KMS-11 (cell line): ENCODE results near the gene B3GNT9.

ENCODE experiments used
- H2AFZ ChIP-seq: fragments of 200-600 bp; sonication (generic); 2 replicates; pipeline ENCODE4 v1.6.1; 2016; ENCODE audit warnings: antibody characterized with exemption, mixed run types, low read depth
- H3K27ac ChIP-seq: fragments of 200-600 bp; sonication (generic); 2 replicates; pipeline ENCODE4 v1.6.1; 2016; ENCODE audit warnings: mild to moderate bottlenecking, mixed run types
- H3K27me3 ChIP-seq: fragments of 200-600 bp; sonication (generic); 2 replicates; pipeline ENCODE4 v1.6.1; 2017; ENCODE audit warnings: mild to moderate bottlenecking, low read depth, mixed run types, moderate library complexity; ENCODE audit not compliant: insufficient read depth
- H3K36me3 ChIP-seq: fragments of 200-600 bp; sonication (generic); 2 replicates; pipeline ENCODE4 v1.6.1; 2017; ENCODE audit warnings: mild to moderate bottlenecking, mixed run types; ENCODE audit not compliant: insufficient read depth
- H3K4me1 ChIP-seq: fragments of 200-600 bp; sonication (generic); 2 replicates; pipeline ENCODE4 v1.6.1; 2016; ENCODE audit warnings: mild to moderate bottlenecking, low read depth, mixed run types; ENCODE audit not compliant: poor library complexity, severe bottlenecking
- H3K4me2 ChIP-seq: fragments of 200-600 bp; sonication (generic); 2 replicates; pipeline ENCODE4 v1.7.0; 2016; ENCODE audit warnings: mild to moderate bottlenecking, mixed run types
- H3K4me3 ChIP-seq: fragments of 200-600 bp; sonication (generic); IDR thresholded peaks from 2 replicates; pipeline ENCODE4 v1.6.1; 2017; ENCODE audit warnings: low read depth, low read length, mixed read lengths; ENCODE audit not compliant: insufficient read depth
- H3K79me2 ChIP-seq: fragments of 200-600 bp; sonication (generic); 2 replicates; pipeline ENCODE4 v1.6.1; 2016; ENCODE audit warnings: low read depth, mixed run types; ENCODE audit not compliant: insufficient read depth
- H3K9ac ChIP-seq: fragments of 200-600 bp; sonication (generic); 2 replicates; pipeline ENCODE4 v1.6.1; 2016; ENCODE audit warnings: mild to moderate bottlenecking, mixed run types
- H4K20me1 ChIP-seq: fragments of 200-600 bp; sonication (generic); 2 replicates; pipeline ENCODE4 v1.6.1; 2016; ENCODE audit warnings: mild to moderate bottlenecking, mixed run types; ENCODE audit not compliant: insufficient read depth
- TF ChIP-seq, protein P1 (sequence below): fragments of 200-600 bp; sonication (generic); conservative IDR thresholded peaks from 2 replicates; pipeline ENCODE4 v1.6.1; 2017; ENCODE audit warnings: low read depth, mild to moderate bottlenecking, antibody characterized with exemption, low read length, moderate library complexity, mixed read lengths

The B3GNT9 gene

GRCh38 chr16:67108489-67108888, 42.3 kb downstream of the B3GNT9 start:
- H2AFZ ChIP-seq, result no peak overlapping the region
- peaks cover 32% of the 10 kb centered on the region; the same call in 1 of the 2 replicates for H3K79me2 ChIP-seq
- H3K36me3 ChIP-seq, result no peaks in the 10 kb centered on the region
- H3K27ac ChIP-seq, result no peak overlapping the region
- H4K20me1 ChIP-seq, result no peaks in the 10 kb centered on the region
- H3K9ac ChIP-seq, result no peak overlapping the region
- H3K4me1 ChIP-seq, result peaks cover 14% of the 10 kb centered on the region
- no peak overlapping the region for H3K4me3 ChIP-seq
- no peak overlapping the region for H3K4me2 ChIP-seq
- TF ChIP-seq, protein P1, sequence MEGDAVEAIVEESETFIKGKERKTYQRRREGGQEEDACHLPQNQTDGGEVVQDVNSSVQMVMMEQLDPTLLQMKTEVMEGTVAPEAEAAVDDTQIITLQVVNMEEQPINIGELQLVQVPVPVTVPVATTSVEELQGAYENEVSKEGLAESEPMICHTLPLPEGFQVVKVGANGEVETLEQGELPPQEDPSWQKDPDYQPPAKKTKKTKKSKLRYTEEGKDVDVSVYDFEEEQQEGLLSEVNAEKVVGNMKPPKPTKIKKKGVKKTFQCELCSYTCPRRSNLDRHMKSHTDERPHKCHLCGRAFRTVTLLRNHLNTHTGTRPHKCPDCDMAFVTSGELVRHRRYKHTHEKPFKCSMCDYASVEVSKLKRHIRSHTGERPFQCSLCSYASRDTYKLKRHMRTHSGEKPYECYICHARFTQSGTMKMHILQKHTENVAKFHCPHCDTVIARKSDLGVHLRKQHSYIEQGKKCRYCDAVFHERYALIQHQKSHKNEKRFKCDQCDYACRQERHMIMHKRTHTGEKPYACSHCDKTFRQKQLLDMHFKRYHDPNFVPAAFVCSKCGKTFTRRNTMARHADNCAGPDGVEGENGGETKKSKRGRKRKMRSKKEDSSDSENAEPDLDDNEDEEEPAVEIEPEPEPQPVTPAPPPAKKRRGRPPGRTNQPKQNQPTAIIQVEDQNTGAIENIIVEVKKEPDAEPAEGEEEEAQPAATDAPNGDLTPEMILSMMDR, result no peak
- no peaks in the 10 kb centered on the region for H3K27me3 ChIP-seq

DNA sequence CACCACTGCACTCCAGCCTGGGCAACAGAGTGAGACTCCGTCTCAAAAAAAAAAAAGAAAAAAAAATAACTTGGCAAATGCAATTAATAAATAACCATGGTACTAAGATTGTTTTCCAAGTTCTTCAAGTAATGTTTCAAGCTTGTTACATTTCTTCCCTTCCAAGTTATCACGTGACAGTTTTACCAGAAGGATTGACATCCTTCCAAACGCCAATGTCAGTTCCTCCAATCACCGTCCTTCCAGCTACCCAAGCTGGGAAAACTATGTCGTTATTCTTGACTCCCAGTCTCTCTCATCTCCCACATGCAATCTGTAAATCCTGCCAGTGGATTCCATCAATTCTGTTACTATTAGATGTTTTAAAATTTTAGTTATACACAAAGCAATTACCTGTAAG, 44.9 kb downstream of the B3GNT9 start:
- H3K27me3 ChIP-seq, result no peaks in the 10 kb centered on the region
- H3K79me2 ChIP-seq, result peaks cover 8% of the 10 kb centered on the region; the same call in 1 of the 2 replicates
- H3K4me2 ChIP-seq, result no peak overlapping the region
- H3K36me3 ChIP-seq, result no peaks in the 10 kb centered on the region
- no peaks in the 10 kb centered on the region for H4K20me1 ChIP-seq
- peaks cover 7% of the 10 kb centered on the region for H3K4me1 ChIP-seq
- TF ChIP-seq, protein P1, result no peak
- no peak overlapping the region for H3K4me3 ChIP-seq
- H3K9ac ChIP-seq, result no peak overlapping the region
- H3K27ac ChIP-seq, result no peak overlapping the region; the same call in 1 of the 2 replicates
- H2AFZ ChIP-seq, result no peak overlapping the region

- TF ChIP-seq, protein P1, result no peak
- Histone ChIP-seq H3K79me2 (peaks cover 2% of the 10 kb centered on the region; the same call in 1 of the 2 replicates), H3K27me3 (no peaks in the 10 kb centered on the region), H3K4me3 (no peak overlapping the region), H4K20me1 (no peaks in the 10 kb centered on the region), H3K9ac (no peak overlapping the region), H3K36me3 (no peaks in the 10 kb centered on the region), H3K4me2 (no peak overlapping the region), H3K4me1 (peaks cover 3% of the 10 kb centered on the region), H2AFZ (no peak overlapping the region), H3K27ac (no peak overlapping the region)
Observed at GRCh38 chr16:67105246-67105645, 45.6 kb downstream of the B3GNT9 start.

DNA sequence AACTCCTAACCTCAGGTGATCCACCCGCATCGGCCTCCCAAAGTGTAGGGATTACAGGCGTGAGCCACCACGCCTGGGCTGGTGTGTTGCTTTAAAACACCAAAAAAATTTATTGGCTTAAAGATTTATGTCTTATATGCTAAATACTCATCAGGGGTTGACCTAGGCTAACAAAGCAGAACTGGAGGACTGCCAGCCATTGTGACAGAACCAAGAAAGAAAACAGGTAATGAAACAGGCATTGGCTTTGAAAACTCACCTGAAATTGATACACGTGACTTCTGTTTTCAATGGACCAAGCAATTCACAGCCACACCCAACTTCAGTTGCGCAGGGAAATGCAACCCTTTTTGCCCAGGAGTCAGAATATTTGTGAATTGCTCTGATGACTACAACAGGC, 46.0 kb downstream of the B3GNT9 start:
- TF ChIP-seq, protein P1, result no peak
- no peak overlapping the region for H3K4me2 ChIP-seq
- no peak overlapping the region for H3K9ac ChIP-seq

More for the DNA sequence above, 46.0 kb downstream of the B3GNT9 start:
- Histone ChIP-seq H3K27ac (no peak overlapping the region), H3K79me2 (no peaks in the 10 kb centered on the region), H3K36me3 (no peaks in the 10 kb centered on the region), H3K27me3 (no peaks in the 10 kb centered on the region), H2AFZ (no peak overlapping the region), H4K20me1 (no peaks in the 10 kb centered on the region), H3K4me3 (no peak overlapping the region), H3K4me1 (peaks cover 3% of the 10 kb centered on the region)
